ENCODE results near the gene TGFBR3. TPM values are rescaled to one million over a fixed set of nuclear protein-coding genes. Genes with fewer than 3 reads are reported as not detected.

Gene TGFBR3
- total RNA-seq, 1 donor from 2014 or later, result 36.3 TPM

- DNase-seq (ENCODE audit: missing footprints), result no peak
- intact Hi-C loops (cut with DNase I), result no loop called here
- ATAC-seq, result peak; percentile 19
These were observed 128.0 kb downstream of the TGFBR3 start for GRCh38 chr1:91757763-91758460.

- intact Hi-C loops (cut with DNase I), result no loop called here
- ATAC-seq, result no peak
These were observed 130.2 kb downstream of the TGFBR3 start for GRCh38 chr1:91755702-91756287.

GRCh38 chr1:91754816-91755580, 131.0 kb downstream of the TGFBR3 start:
- DNase-seq (ENCODE audit: missing footprints) (no peak), ATAC-seq (peak; percentile 58)
- intact Hi-C loops (cut with DNase I), result no loop called here

More at GRCh38 chr1:91755702-91756287, 130.2 kb downstream of the TGFBR3 start:
- no peak for DNase-seq (ENCODE audit: missing footprints)

- no peak for ATAC-seq
- DNase-seq (ENCODE audit: missing footprints), result no peak
- intact Hi-C loops (cut with DNase I), result no loop called here
These were observed 131.6 kb downstream of the TGFBR3 start for GRCh38 chr1:91754348-91754747.

GRCh38 chr1:91753878-91754277, 132.1 kb downstream of the TGFBR3 start:
- DNase-seq (ENCODE audit: missing footprints) (no peak), ATAC-seq (no peak)
- intact Hi-C loops (cut with DNase I), result no loop called here

- intact Hi-C loops (cut with DNase I), result no loop called here
- no peak for ATAC-seq
- DNase-seq (ENCODE audit: missing footprints), result no peak
These were observed 133.6 kb downstream of the TGFBR3 start for GRCh38 chr1:91752324-91752723.

- ATAC-seq (peak; percentile 91), DNase-seq (ENCODE audit: missing footprints) (peak; percentile 73)
- intact Hi-C loops (cut with DNase I), result no loop called here
These were observed 134.7 kb downstream of the TGFBR3 start for GRCh38 chr1:91751275-91751674.

- ATAC-seq (peak; percentile 26), DNase-seq (ENCODE audit: missing footprints) (no peak)
- intact Hi-C loops (cut with DNase I), result no loop called here
These were observed 135.5 kb downstream of the TGFBR3 start for GRCh38 chr1:91750398-91750996.

GRCh38 chr1:91749788-91750231, 136.1 kb downstream of the TGFBR3 start:
- intact Hi-C loops (cut with DNase I), result loop anchor here (10.0 kb wide), 1 partner anchor 135 kb away; the partner anchor contains the start of gene TGFBR3
- DNase-seq (ENCODE audit: missing footprints) (no peak), ATAC-seq (no peak)

- DNase-seq (ENCODE audit: missing footprints), result no peak
- ATAC-seq, result no peak
- intact Hi-C loops (cut with DNase I), result loop anchor here (10.0 kb wide), 1 partner anchor 137 kb away; the partner anchor contains the start of gene TGFBR3
These were observed 138.3 kb downstream of the TGFBR3 start for GRCh38 chr1:91747666-91748065.

GRCh38 chr1:91746728-91747338, 139.1 kb downstream of the TGFBR3 start:
- DNase-seq (ENCODE audit: missing footprints) (no peak), ATAC-seq (no peak)
- intact Hi-C loops (cut with DNase I), result loop anchor here (10.0 kb wide), 1 partner anchor 138 kb away; the partner anchor contains the start of gene TGFBR3

- DNase-seq (ENCODE audit: missing footprints) (no peak), ATAC-seq (no peak)
- intact Hi-C loops (cut with DNase I), result loop anchor here (10.0 kb wide), 1 partner anchor 139 kb away; the partner anchor contains the start of gene TGFBR3
These were observed 140.1 kb downstream of the TGFBR3 start for GRCh38 chr1:91745640-91746373.

GRCh38 chr1:91744953-91745639, 140.9 kb downstream of the TGFBR3 start:
- peak; percentile 63 for DNase-seq (ENCODE audit: missing footprints)
- intact Hi-C loops (cut with DNase I), result loop anchor here (5.0 to 10.0 kb wide), 2 partner anchors 52 to 140 kb away; partner anchors contain the start of gene TGFBR3
- ATAC-seq, result peak; percentile 94

- intact Hi-C loops (cut with DNase I), result loop anchor here (5.0 to 10.0 kb wide), 2 partner anchors 54 to 142 kb away; partner anchors contain the start of gene TGFBR3
- ATAC-seq (peak; percentile 20), DNase-seq (ENCODE audit: missing footprints) (no peak)
These were observed 143.1 kb downstream of the TGFBR3 start for GRCh38 chr1:91742848-91743292.

- ATAC-seq, result no peak
- no peak for DNase-seq (ENCODE audit: missing footprints)
- intact Hi-C loops (cut with DNase I), result loop anchor here (5.0 to 10.0 kb wide), 2 partner anchors 55 to 143 kb away; partner anchors contain the start of gene TGFBR3
These were observed 144.0 kb downstream of the TGFBR3 start for GRCh38 chr1:91741906-91742305.

- intact Hi-C loops (cut with DNase I), result loop anchor here (5.0 to 10.0 kb wide), 2 partner anchors 56 to 144 kb away; partner anchors contain the start of gene TGFBR3
- no peak for DNase-seq (ENCODE audit: missing footprints)
- no peak for ATAC-seq
These were observed 144.7 kb downstream of the TGFBR3 start for GRCh38 chr1:91741301-91741700.

GRCh38 chr1:91737650-91738049, 148.3 kb downstream of the TGFBR3 start:
- DNase-seq (ENCODE audit: missing footprints) (no peak), ATAC-seq (no peak)
- intact Hi-C loops (cut with DNase I), result no loop called here
